ENCODE measurements around the gene ATIC. TPM values are rescaled to one million over a fixed set of nuclear protein-coding genes. Genes with fewer than 3 reads are reported as not detected.

The ATIC gene
- total and polyA plus RNA-seq, 2 donors (not counting 1 experiment from before 2014, with no cell fraction given), result 40.3 to 92.7 TPM

DNA sequence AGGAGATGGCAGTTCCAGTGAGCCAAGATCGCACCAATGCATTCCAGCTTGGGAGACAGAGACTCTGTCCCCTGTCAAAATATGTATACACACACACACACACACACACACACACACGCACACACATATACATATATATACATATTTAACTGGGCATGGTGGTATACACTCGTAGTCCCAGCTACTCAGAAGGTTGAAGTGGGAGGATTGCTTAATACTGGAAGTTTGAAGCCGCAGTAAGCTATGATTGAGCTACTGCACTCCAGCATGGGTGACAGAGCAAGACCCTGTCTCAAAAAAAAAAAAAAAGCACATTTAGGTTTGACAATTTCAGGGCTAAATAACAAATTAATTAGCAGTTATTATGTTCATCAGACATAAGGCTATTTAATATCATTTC lies 36.0 kb upstream of the ATIC start:
- TF ChIP-seq, protein P1, sequence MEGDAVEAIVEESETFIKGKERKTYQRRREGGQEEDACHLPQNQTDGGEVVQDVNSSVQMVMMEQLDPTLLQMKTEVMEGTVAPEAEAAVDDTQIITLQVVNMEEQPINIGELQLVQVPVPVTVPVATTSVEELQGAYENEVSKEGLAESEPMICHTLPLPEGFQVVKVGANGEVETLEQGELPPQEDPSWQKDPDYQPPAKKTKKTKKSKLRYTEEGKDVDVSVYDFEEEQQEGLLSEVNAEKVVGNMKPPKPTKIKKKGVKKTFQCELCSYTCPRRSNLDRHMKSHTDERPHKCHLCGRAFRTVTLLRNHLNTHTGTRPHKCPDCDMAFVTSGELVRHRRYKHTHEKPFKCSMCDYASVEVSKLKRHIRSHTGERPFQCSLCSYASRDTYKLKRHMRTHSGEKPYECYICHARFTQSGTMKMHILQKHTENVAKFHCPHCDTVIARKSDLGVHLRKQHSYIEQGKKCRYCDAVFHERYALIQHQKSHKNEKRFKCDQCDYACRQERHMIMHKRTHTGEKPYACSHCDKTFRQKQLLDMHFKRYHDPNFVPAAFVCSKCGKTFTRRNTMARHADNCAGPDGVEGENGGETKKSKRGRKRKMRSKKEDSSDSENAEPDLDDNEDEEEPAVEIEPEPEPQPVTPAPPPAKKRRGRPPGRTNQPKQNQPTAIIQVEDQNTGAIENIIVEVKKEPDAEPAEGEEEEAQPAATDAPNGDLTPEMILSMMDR (conservative IDR thresholded peaks at IDR 0.05 in 1 of 2, IDR thresholded peaks at IDR 0.05 in 1 of 2; ENCODE audit: low read depth in 1 of 2, low read length in 2 of 2), result no peak
- TF ChIP-seq EZH2 (IDR thresholded peaks at IDR 0.05; ENCODE audit: low read length, missing control alignments), result no peak
- no peak for DNase-seq (ENCODE audit: low read depth in 2 of 2)
- no peak overlapping the region for H3K9ac ChIP-seq (ENCODE audit: insufficient read depth, low read length)
- no peaks in the 10 kb centered on the region for H3K9me3 ChIP-seq (ENCODE audit: control insufficient read depth, insufficient read depth, low read depth, low read length)
- H2AFZ ChIP-seq (ENCODE audit: low read length), result no peak overlapping the region
- H3K27me3 ChIP-seq (ENCODE audit: control insufficient read depth, insufficient read depth, low read length), result no peaks in the 10 kb centered on the region
- H3K36me3 ChIP-seq (ENCODE audit: control insufficient read depth, insufficient read depth, low read length), result no peaks in the 10 kb centered on the region
- H4K20me1 ChIP-seq (ENCODE audit: control insufficient read depth, extremely low read depth, insufficient read depth, low read length), result no peaks in the 10 kb centered on the region
- no peak overlapping the region for H3K4me3 ChIP-seq (replicated peaks in 1 of 4; ENCODE audit: control extremely low read depth in 1 of 4, insufficient read depth in 1 of 4, low read depth in 3 of 4, low read length in 4 of 4)
- H3K4me2 ChIP-seq (ENCODE audit: extremely low read depth, insufficient read depth, low read length), result no peak overlapping the region
- no peaks in the 10 kb centered on the region for H3K4me1 ChIP-seq (ENCODE audit: control insufficient read depth, extremely low read depth, insufficient read depth, low read length)
- no peaks in the 10 kb centered on the region for H3K79me2 ChIP-seq (ENCODE audit: control insufficient read depth, insufficient read depth, low read length)
- H3K27ac ChIP-seq (ENCODE audit: insufficient read depth, low read length), result no peak overlapping the region

DNA sequence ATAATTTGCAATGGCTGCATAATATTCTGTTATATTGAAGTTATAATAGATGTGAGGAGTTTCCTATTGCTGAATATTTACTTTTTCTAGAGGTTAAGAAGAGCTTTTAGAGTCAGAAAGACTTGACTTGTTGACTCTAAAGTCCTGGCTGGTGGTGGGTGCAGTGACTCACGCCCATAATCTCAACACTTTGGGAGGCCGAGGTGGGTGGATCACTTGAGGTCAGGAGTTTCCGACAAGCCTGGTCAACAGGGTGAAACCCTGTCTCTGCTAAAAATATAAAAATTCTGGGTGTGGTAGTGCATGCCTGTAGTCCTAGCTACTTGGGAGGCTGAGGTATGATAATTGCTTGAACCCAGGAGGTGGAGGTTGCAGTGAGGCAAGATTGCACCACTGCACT lies 33.9 kb upstream of the ATIC start:
- Histone ChIP-seq H3K9ac (ENCODE audit: insufficient read depth, low read length) (no peak overlapping the region), H3K9me3 (ENCODE audit: control insufficient read depth, insufficient read depth, low read depth, low read length) (no peaks in the 10 kb centered on the region), H3K36me3 (ENCODE audit: control insufficient read depth, insufficient read depth, low read length) (no peaks in the 10 kb centered on the region), H3K4me1 (ENCODE audit: control insufficient read depth, extremely low read depth, insufficient read depth, low read length) (no peaks in the 10 kb centered on the region), H3K27me3 (ENCODE audit: control insufficient read depth, insufficient read depth, low read length) (no peaks in the 10 kb centered on the region), H3K4me2 (ENCODE audit: extremely low read depth, insufficient read depth, low read length) (no peak overlapping the region), H2AFZ (ENCODE audit: low read length) (no peak overlapping the region), H3K79me2 (ENCODE audit: control insufficient read depth, insufficient read depth, low read length) (no peaks in the 10 kb centered on the region), H4K20me1 (ENCODE audit: control insufficient read depth, extremely low read depth, insufficient read depth, low read length) (no peaks in the 10 kb centered on the region), H3K4me3 (replicated peaks in 1 of 4; ENCODE audit: control extremely low read depth in 1 of 4, insufficient read depth in 1 of 4, low read depth in 3 of 4, low read length in 4 of 4) (no peak overlapping the region), H3K27ac (ENCODE audit: insufficient read depth, low read length) (no peak overlapping the region)
- peak in 1 of 2 donors; percentile 48 for DNase-seq (ENCODE audit: low read depth in 2 of 2)
- TF ChIP-seq, protein P1 (conservative IDR thresholded peaks at IDR 0.05 in 1 of 2, IDR thresholded peaks at IDR 0.05 in 1 of 2; ENCODE audit: low read depth in 1 of 2, low read length in 2 of 2), result no peak
- no peak for TF ChIP-seq EZH2 (IDR thresholded peaks at IDR 0.05; ENCODE audit: low read length, missing control alignments)

DNA sequence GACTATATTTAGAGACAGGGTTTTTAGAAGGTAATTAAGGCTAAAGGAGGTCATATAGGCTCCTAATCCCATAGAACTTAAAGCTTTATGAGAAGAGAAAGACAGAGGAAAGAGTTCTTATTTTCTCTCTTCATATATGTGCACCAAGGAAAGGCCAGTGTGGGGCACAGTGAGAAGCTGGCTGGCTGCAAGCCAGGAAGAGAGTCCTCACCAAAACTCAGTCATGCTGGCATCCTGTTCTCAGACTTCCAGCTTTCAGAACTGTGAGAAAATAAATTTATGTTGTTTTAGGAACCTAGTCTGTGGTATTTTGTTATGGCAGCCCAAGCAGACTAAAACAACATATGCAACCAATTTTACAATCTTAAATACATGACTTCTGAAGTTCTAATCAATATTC lies 31.5 kb upstream of the ATIC start:
- Histone ChIP-seq H3K79me2 (ENCODE audit: control insufficient read depth, insufficient read depth, low read length) (no peaks in the 10 kb centered on the region), H3K36me3 (ENCODE audit: control insufficient read depth, insufficient read depth, low read length) (no peaks in the 10 kb centered on the region), H3K27me3 (ENCODE audit: control insufficient read depth, insufficient read depth, low read length) (no peaks in the 10 kb centered on the region), H2AFZ (ENCODE audit: low read length) (no peak overlapping the region), H3K9me3 (ENCODE audit: control insufficient read depth, insufficient read depth, low read depth, low read length) (no peaks in the 10 kb centered on the region), H3K4me3 (replicated peaks in 1 of 4; ENCODE audit: control extremely low read depth in 1 of 4, insufficient read depth in 1 of 4, low read depth in 3 of 4, low read length in 4 of 4) (no peak overlapping the region), H3K4me2 (ENCODE audit: extremely low read depth, insufficient read depth, low read length) (no peak overlapping the region), H3K4me1 (ENCODE audit: control insufficient read depth, extremely low read depth, insufficient read depth, low read length) (no peaks in the 10 kb centered on the region), H3K27ac (ENCODE audit: insufficient read depth, low read length) (no peak overlapping the region), H3K9ac (ENCODE audit: insufficient read depth, low read length) (no peak overlapping the region), H4K20me1 (ENCODE audit: control insufficient read depth, extremely low read depth, insufficient read depth, low read length) (no peaks in the 10 kb centered on the region)
- DNase-seq (ENCODE audit: low read depth in 2 of 2), result no peak
- TF ChIP-seq, protein P1 (conservative IDR thresholded peaks at IDR 0.05 in 1 of 2, IDR thresholded peaks at IDR 0.05 in 1 of 2; ENCODE audit: low read depth in 1 of 2, low read length in 2 of 2), result no peak
- no peak for TF ChIP-seq EZH2 (IDR thresholded peaks at IDR 0.05; ENCODE audit: low read length, missing control alignments)
